Activated CD8-positive, alpha-beta T cell treated with anti-CD3 and anti-CD28 coated beads for 36 hours (primary cell): ENCODE measurements around the gene ITGA3. TPM values are rescaled to one million over a fixed set of nuclear protein-coding genes. Genes with fewer than 3 reads are reported as not detected.

Source experiments
- ATAC-seq: fragments of 200-7000 bp; cut with Tn5 transposase; one replicate; pipeline ENCODE4 v1.10.0; 2021; ENCODE audit warnings: mild to moderate bottlenecking, moderate library complexity
- CTCF ChIA-PET: fragments of 350-600 bp; sonication (Branson Sonifier 250); formaldehyde crosslinking; loops from one replicate; lab custom pipeline; 2021; ENCODE audit warnings: antibody characterized with exemption; lab: Charles Lee
- POLR2A ChIA-PET: fragments of 350-600 bp; sonication (Branson Sonifier 250); formaldehyde crosslinking; loops from one replicate; lab custom pipeline; 2021; ENCODE audit warnings: antibody characterized with exemption; lab: Charles Lee
- DNase-seq: peaks from one replicate; pipeline ENCODE4 v3.0.0-alpha.2; 2020
- H3K27ac Mint-ChIP-seq: one replicate; pipeline ENCODE4 v1.8.0; 2021; ENCODE audit warnings: mild to moderate bottlenecking, mixed read lengths
- H3K27me3 Mint-ChIP-seq: one replicate; pipeline ENCODE4 v1.8.0; 2021; ENCODE audit warnings: mixed read lengths
- H3K36me3 Mint-ChIP-seq: one replicate; pipeline ENCODE4 v1.8.0; 2021; ENCODE audit warnings: low read depth, mixed read lengths
- H3K4me1 Mint-ChIP-seq: one replicate; pipeline ENCODE4 v1.8.0; 2021; ENCODE audit warnings: low read depth, mixed read lengths
- H3K4me3 Mint-ChIP-seq: one replicate; pipeline ENCODE4 v1.8.0; 2021; ENCODE audit warnings: mild to moderate bottlenecking, moderate library complexity, mixed read lengths
- H3K9me3 Mint-ChIP-seq: one replicate; pipeline ENCODE4 v1.8.0; 2021; ENCODE audit warnings: mixed read lengths
- CTCF ChIP-seq: fragments of 200-600 bp; IDR thresholded peaks from one replicate; pipeline ENCODE4 v1.8.0; 2022; ENCODE audit warnings: antibody characterized with exemption, mild to moderate bottlenecking
- intact Hi-C: fragments of 100-400 bp; cut with micrococcal nuclease; formaldehyde crosslinking; loops from one replicate; pipeline ENCODE4 v1.10.0; 2022
- total RNA-seq, 2 experiments: library from RNA; stranded (reverse); gene quantifications; one replicate each; pipeline ENCODE4 v1.2.3, GENCODE V29; 2021

The ITGA3 gene
- total RNA-seq, 2 experiments from 2014 or later: 4.2 to 7.2 TPM

DNA sequence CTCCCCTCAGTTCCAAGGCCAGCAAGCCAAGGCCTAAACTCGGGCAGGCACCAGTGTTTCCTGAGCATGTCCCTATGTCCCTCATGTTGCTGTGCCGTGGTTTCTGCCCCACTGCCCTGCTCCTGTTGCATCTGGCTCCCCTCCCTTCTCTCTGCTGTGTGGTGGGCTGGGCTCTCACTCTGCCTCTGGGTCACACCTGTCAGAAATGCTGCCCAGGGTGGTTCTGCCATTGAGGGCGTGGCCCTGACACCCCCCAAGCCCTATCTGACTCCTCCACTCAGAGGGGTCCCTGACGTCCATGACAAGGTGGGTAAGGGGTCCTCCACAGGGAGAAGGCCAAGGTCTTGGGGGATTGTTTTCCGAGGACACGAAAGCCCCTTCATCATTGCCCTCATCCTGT is 9.2 kb upstream of the ITGA3 start:
- ChIA-PET POLR2A (interaction anchor here (0.6 to 1.1 kb wide), 2 partner anchors 12 to 15 kb away, joined by 3 read pairs; no protein-coding TSS in a partner anchor), CTCF (interaction anchor here (1.2 to 2.1 kb wide), 2 partner anchors 9 to 41 kb away, joined by 5 read pairs; partner anchors contain the start of gene ITGA3)
- ATAC-seq (no peak), DNase-seq (no peak)
- H3K27me3 Mint-ChIP-seq: peaks cover 4% of the 10 kb centered on the region
- H3K4me3 Mint-ChIP-seq: no peak overlapping the region
- no peak for TF ChIP-seq CTCF
- H3K27ac Mint-ChIP-seq: no peak overlapping the region
- H3K36me3 Mint-ChIP-seq: no peaks in the 10 kb centered on the region
- peaks cover 20% of the 10 kb centered on the region for H3K4me1 Mint-ChIP-seq
- intact Hi-C loops: no loop called here
- no peaks in the 10 kb centered on the region for H3K9me3 Mint-ChIP-seq

DNA sequence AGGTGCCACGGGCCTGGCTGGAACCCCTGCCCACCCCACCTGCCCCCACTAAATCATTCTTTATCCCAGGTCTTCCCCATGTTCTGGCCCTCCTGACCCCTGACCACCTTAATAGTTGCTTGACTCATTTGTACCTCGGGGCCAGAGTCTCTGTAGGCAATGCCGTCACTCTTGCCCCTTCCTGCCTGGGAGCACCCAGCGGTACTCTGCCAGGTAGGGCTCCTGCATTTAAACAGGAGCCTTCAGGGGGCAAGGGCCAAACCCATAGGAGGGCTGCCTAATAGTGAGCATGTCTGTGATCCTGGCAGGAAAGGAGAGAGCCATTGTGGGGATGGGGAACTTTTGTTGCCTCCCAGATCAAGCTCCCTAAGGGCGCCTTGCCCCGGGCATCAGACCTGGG is 8.8 kb upstream of the ITGA3 start:
- H3K36me3 Mint-ChIP-seq: no peaks in the 10 kb centered on the region
- peaks cover 4% of the 10 kb centered on the region for H3K27me3 Mint-ChIP-seq
- no peaks in the 10 kb centered on the region for H3K9me3 Mint-ChIP-seq
- ATAC-seq (no peak), DNase-seq (no peak)
- TF ChIP-seq CTCF: no peak
- POLR2A ChIA-PET: interaction anchor here (1.1 kb wide), 1 partner anchor 15 kb away, joined by 3 read pairs; no protein-coding TSS in a partner anchor
- CTCF ChIA-PET: interaction anchor here (1.2 to 2.1 kb wide), 2 partner anchors 40 to 95 kb away, joined by 3 to 5 read pairs; no protein-coding TSS in a partner anchor
- intact Hi-C loops: no loop called here
- H3K4me3 Mint-ChIP-seq: no peak overlapping the region
- H3K4me1 Mint-ChIP-seq: peaks cover 23% of the 10 kb centered on the region
- no peak overlapping the region for H3K27ac Mint-ChIP-seq

DNA sequence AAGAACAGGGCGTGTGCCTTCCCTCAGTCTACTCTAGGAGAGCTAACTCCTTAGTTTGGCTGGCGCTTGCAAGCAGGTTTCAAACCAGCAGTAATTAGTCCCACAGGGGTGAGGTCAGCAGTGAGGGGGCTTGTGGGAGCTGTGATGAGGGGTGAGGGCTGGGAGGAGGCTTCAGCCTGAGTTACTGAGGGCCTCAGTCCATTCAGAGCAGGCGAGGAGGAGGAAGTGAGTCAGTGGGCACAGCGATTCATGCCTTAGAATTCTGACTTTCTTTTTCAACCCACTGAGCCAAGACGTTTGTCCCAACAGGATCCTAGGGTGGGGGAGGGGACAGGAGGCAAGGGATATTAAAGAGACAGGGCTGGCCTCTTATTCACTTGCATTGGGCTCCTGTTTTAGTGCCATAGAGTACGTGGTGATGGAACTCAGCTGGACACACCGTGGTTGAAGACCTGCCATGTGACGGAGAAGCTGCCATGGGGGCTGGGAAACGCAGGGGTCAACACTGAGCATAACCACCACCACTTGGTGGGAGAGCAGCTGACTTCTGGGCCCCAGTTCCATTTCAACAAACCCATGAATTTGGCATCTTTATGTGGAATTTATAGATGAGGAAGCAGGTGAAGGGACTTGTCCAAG is 8.3 kb upstream of the ITGA3 start:
- peak; percentile 52 for DNase-seq
- intact Hi-C loops: no loop called here
- ATAC-seq: peak; percentile 29
- TF ChIP-seq CTCF: no peak
- Mint-ChIP-seq H3K36me3 (no peaks in the 10 kb centered on the region), H3K27me3 (peaks cover 4% of the 10 kb centered on the region), H3K4me1 (peaks cover 23% of the 10 kb centered on the region), H3K27ac (no peak overlapping the region), H3K4me3 (no peak overlapping the region), H3K9me3 (no peaks in the 10 kb centered on the region)
- ChIA-PET CTCF (interaction anchor here (1.2 to 2.1 kb wide), 3 partner anchors 40 to 96 kb away, joined by 3 to 5 read pairs (median 4); no protein-coding TSS in a partner anchor), POLR2A (interaction anchor here (1.1 kb wide), 1 partner anchor 16 kb away, joined by 3 read pairs; no protein-coding TSS in a partner anchor)

- intact Hi-C loops: no loop called here
- Mint-ChIP-seq H3K4me1 (peaks cover 23% of the 10 kb centered on the region), H3K4me3 (no peak overlapping the region), H3K36me3 (no peaks in the 10 kb centered on the region), H3K9me3 (no peaks in the 10 kb centered on the region), H3K27ac (no peak overlapping the region), H3K27me3 (peaks cover 4% of the 10 kb centered on the region)
- ATAC-seq (no peak), DNase-seq (no peak)
- ChIA-PET CTCF (interaction anchor here (1.0 to 2.1 kb wide), 4 partner anchors 39 to 96 kb away, joined by 3 to 5 read pairs (median 4); no protein-coding TSS in a partner anchor), POLR2A (no interaction called here)
- no peak for TF ChIP-seq CTCF
Observed at GRCh38 chr17:50048146-50048720, 7.7 kb upstream of the ITGA3 start.

GRCh38 chr17:50048988-50049387 is 6.9 kb upstream of the ITGA3 start:
- Mint-ChIP-seq H3K9me3 (no peaks in the 10 kb centered on the region), H3K4me1 (peaks cover 23% of the 10 kb centered on the region), H3K36me3 (no peaks in the 10 kb centered on the region), H3K27ac (no peak overlapping the region), H3K27me3 (peaks cover 3% of the 10 kb centered on the region), H3K4me3 (no peak overlapping the region)
- DNase-seq (no peak), ATAC-seq (no peak)
- intact Hi-C loops: no loop called here
- POLR2A ChIA-PET: no interaction called here
- TF ChIP-seq CTCF: no peak
- CTCF ChIA-PET: interaction anchor here (1.0 kb wide), 1 partner anchor 53 kb away, joined by 3 read pairs; no protein-coding TSS in a partner anchor
